ENCODE results near the gene RAD9A.

The RAD9A gene

GRCh38 chr11:67437809-67438157 is 46.0 kb downstream of the RAD9A start:
- in situ Hi-C loops (cut with HindIII; ENCODE audit: low sequenced_read_pairs) = no loop called here

GRCh38 chr11:67438158-67438902 is 46.5 kb downstream of the RAD9A start:
- in situ Hi-C loops (cut with HindIII; ENCODE audit: low sequenced_read_pairs) = no loop called here

- in situ Hi-C loops (cut with HindIII; ENCODE audit: low sequenced_read_pairs) = no loop called here
Observed at GRCh38 chr11:67439321-67440228, 47.8 kb downstream of the RAD9A start.

- in situ Hi-C loops (cut with HindIII; ENCODE audit: low sequenced_read_pairs) = no loop called here
Observed at GRCh38 chr11:67440229-67441097, 48.7 kb downstream of the RAD9A start.

GRCh38 chr11:67441098-67441563 is 49.3 kb downstream of the RAD9A start:
- in situ Hi-C loops (cut with HindIII; ENCODE audit: low sequenced_read_pairs) = no loop called here

GRCh38 chr11:67441731-67442351 is 50.1 kb downstream of the RAD9A start:
- in situ Hi-C loops (cut with HindIII; ENCODE audit: low sequenced_read_pairs) = no loop called here

GRCh38 chr11:67442504-67443404 is 51.0 kb downstream of the RAD9A start:
- in situ Hi-C loops (cut with HindIII; ENCODE audit: low sequenced_read_pairs) = no loop called here

- in situ Hi-C loops (cut with HindIII; ENCODE audit: low sequenced_read_pairs) = no loop called here
Observed at GRCh38 chr11:67445515-67445914, 53.7 kb downstream of the RAD9A start.
